A549 (cell line): ENCODE results near the gene GRK5. TPM values are rescaled to one million over a fixed set of nuclear protein-coding genes. Genes with fewer than 3 reads are reported as not detected.
A peak's percentile ranks its signal among the peaks of the same experiment; 100 is the strongest.

ENCODE experiments used
- ATAC-seq, 2 experiments: fragments of 200-7000 bp in 1 of 2; fragments of >200 bp in 1 of 2; cut with Nextera tagmentation in 1 of 2; cut with Tn5 transposase in 1 of 2; 3 replicates each; pipeline versions ENCODE4 v1.8.0 to v1.9.1; 2018 to 2020; ENCODE audit warnings: mild to moderate bottlenecking in 1 of 2, moderate library complexity in 1 of 2
- CTCF ChIA-PET: fragments of 300-600 bp; sonication (Branson Sonifier 250); formaldehyde crosslinking; extraction: SDS; loops from one replicate; lab custom pipeline; 2021; ENCODE audit warnings: antibody characterized with exemption, inconsistent platforms; lab: Yijun Ruan, JAX
- POLR2A ChIA-PET: fragments of 350-600 bp; formaldehyde crosslinking; extraction: SDS; loops from one replicate; lab custom pipeline; 2021; ENCODE audit warnings: antibody characterized with exemption, inconsistent platforms; lab: Yijun Ruan, JAX
- DNase-seq, 2 experiments: peaks; one replicate each; pipeline versions ENCODE4 v3.0.0 to v3.0.0-alpha.2; 2011 to 2016; ENCODE audit warnings: low read depth in 1 of 2, low spot score in 1 of 2
- FAIRE-seq: peaks from 2 replicates; lab custom pipeline; 2011; peaks lifted over from hg19 to GRCh38; lab: Jason Lieb, UNC
- H3K27ac ChIP-seq, 2 experiments: fragments of >200 bp; sonication (Bioruptor Twin); formaldehyde crosslinking; 3 replicates each; pipeline ENCODE4 v1.5.1; 2016 to 2017
- H3K4me1 ChIP-seq: fragments of >200 bp; sonication (Bioruptor Twin); formaldehyde crosslinking; 3 replicates; pipeline ENCODE4 v1.6.1; 2016
- H3K4me2 ChIP-seq: fragments of >200 bp; sonication (Bioruptor Twin); formaldehyde crosslinking; 3 replicates; pipeline ENCODE4 v1.6.1; 2016
- H3K4me3 ChIP-seq: fragments of >200 bp; sonication (Bioruptor Twin); formaldehyde crosslinking; 3 replicates; pipeline ENCODE4 v1.5.1; 2016
- H3K9me3 ChIP-seq: fragments of >200 bp; sonication (Bioruptor Twin); formaldehyde crosslinking; 3 replicates; pipeline ENCODE4 v1.6.1; 2016
- ATOH8 ChIP-seq: fragments of 250-450 bp; sonication (Bioruptor Pico); IDR thresholded peaks from 2 replicates; pipeline ENCODE4 v1.5.0; 2020; ENCODE audit warnings: low read depth, mild to moderate bottlenecking, moderate library complexity
- CTCF ChIP-seq: fragments of >200 bp; sonication (Bioruptor Twin); formaldehyde crosslinking; IDR thresholded peaks from 3 replicates; pipeline ENCODE4 v1.5.1; 2016
- EP300 ChIP-seq, 2 experiments: fragments of >200 bp; sonication (Bioruptor Twin); formaldehyde crosslinking; IDR thresholded peaks; 2 replicates in 1 of 2; 3 replicates in 1 of 2; pipeline ENCODE4 v1.6.1; 2016 to 2017
- ESRRA ChIP-seq: fragments of 150-350 bp; IDR thresholded peaks from 2 replicates; pipeline ENCODE4 v1.6.1; 2014; ENCODE audit warnings: mild to moderate bottlenecking, low read length, borderline replicate concordance
- GATA3 ChIP-seq: IDR thresholded peaks from 2 replicates; pipeline ENCODE4 v1.6.1; 2012; ENCODE audit warnings: borderline replicate concordance
- JUN ChIP-seq, 2 experiments: fragments of >200 bp; sonication (Bioruptor Twin); formaldehyde crosslinking; IDR thresholded peaks; 2 replicates in 1 of 2; 3 replicates in 1 of 2; pipeline ENCODE4 v1.6.1; 2016 to 2017
- MAFK ChIP-seq: fragments of 450-650 bp; IDR thresholded peaks from 2 replicates; pipeline ENCODE4 v1.6.1; 2014; ENCODE audit not compliant: partially characterized antibody
- MAZ ChIP-seq: fragments of 150-350 bp; IDR thresholded peaks from 2 replicates; pipeline ENCODE4 v1.6.1; 2014; ENCODE audit warnings: antibody characterized with exemption, low read depth, low read length, borderline replicate concordance
- POLR2A ChIP-seq: IDR thresholded peaks from 2 replicates; pipeline ENCODE4 v1.6.1; 2012; ENCODE audit warnings: mild to moderate bottlenecking, low read length
- POLR2AphosphoS2 ChIP-seq: conservative IDR thresholded peaks from 2 replicates; pipeline ENCODE4 v1.6.1; 2012; ENCODE audit warnings: low read length, improper control_type of control experiment, inconsistent platforms
- RAD21 ChIP-seq, 2 experiments: fragments of >200 bp in 1 of 2; sonication (Bioruptor Twin) in 1 of 2; formaldehyde crosslinking in 1 of 2; IDR thresholded peaks in 1 of 2; conservative IDR thresholded peaks in 1 of 2; 2 replicates in 1 of 2; 3 replicates in 1 of 2; pipeline ENCODE4 v1.6.1; 2012 to 2018; ENCODE audit warnings: inconsistent platforms in 1 of 2
- RARB ChIP-seq: fragments of 250-450 bp; sonication (Bioruptor Pico); IDR thresholded peaks from 2 replicates; pipeline ENCODE4 v1.8.0; 2021; ENCODE audit warnings: mild to moderate bottlenecking, moderate library complexity
- REST ChIP-seq: fragments of 200-600 bp; sonication (generic); IDR thresholded peaks from 2 replicates; pipeline ENCODE4 v1.6.1; 2016; ENCODE audit warnings: antibody characterized with exemption, mild to moderate bottlenecking, moderate library complexity
- RNF2 ChIP-seq: fragments of 200-600 bp; sonication (generic); IDR thresholded peaks from 2 replicates; pipeline ENCODE4 v1.6.1; 2016; ENCODE audit warnings: low read depth, mild to moderate bottlenecking, antibody characterized with exemption, moderate library complexity, borderline replicate concordance
- SMC3 ChIP-seq: fragments of >200 bp; sonication (Bioruptor Twin); formaldehyde crosslinking; IDR thresholded peaks from 3 replicates; pipeline ENCODE4 v1.6.1; 2018; ENCODE audit warnings: inconsistent platforms
- TFCP2L1 ChIP-seq: fragments of 250-450 bp; sonication (Bioruptor Pico); IDR thresholded peaks from 2 replicates; pipeline ENCODE4 v1.5.0; 2021; ENCODE audit warnings: mild to moderate bottlenecking
- ZC3H11A ChIP-seq: fragments of 450-650 bp; IDR thresholded peaks from 2 replicates; pipeline ENCODE4 v1.6.1; 2014; ENCODE audit warnings: antibody characterized with exemption, mild to moderate bottlenecking
- WGBS: methylation state at CpG from one replicate; pipeline ENCODE4 v1.1.6; 2017; ENCODE audit errors: missing lambda C conversion rate; 5-methylcytosine and 5-hydroxymethylcytosine counted together
- polyA plus RNA-seq, 4 experiments: library from polyadenylated mRNA; depleted of rRNA in 3 of 4; stranded (reverse); fragments of >200 nt; fragmentation: RNase III in 1 of 4; extraction: RNeasy Plus Mini Kit Qiagen cat#74134 plus additional on column Dnase treatment in 1 of 4; gene quantifications; 2 replicates in 3 of 4; 3 replicates in 1 of 4; pipeline ENCODE4 v1.2.3, GENCODE V29; 2011 to 2017
- TF ChIP-seq, protein P1 (sequence below): IDR thresholded peaks from 2 replicates; pipeline ENCODE4 v1.6.1; 2012
- TF ChIP-seq, protein P2 (sequence below): IDR thresholded peaks from 2 replicates; pipeline ENCODE4 v1.6.1; 2012; ENCODE audit warnings: low read depth, borderline replicate concordance

GRK5 gene
- polyA plus RNA-seq, 2 of the 4 experiments (the other 2 are of a cell fraction) = 5.0 to 7.9 TPM

DNA sequence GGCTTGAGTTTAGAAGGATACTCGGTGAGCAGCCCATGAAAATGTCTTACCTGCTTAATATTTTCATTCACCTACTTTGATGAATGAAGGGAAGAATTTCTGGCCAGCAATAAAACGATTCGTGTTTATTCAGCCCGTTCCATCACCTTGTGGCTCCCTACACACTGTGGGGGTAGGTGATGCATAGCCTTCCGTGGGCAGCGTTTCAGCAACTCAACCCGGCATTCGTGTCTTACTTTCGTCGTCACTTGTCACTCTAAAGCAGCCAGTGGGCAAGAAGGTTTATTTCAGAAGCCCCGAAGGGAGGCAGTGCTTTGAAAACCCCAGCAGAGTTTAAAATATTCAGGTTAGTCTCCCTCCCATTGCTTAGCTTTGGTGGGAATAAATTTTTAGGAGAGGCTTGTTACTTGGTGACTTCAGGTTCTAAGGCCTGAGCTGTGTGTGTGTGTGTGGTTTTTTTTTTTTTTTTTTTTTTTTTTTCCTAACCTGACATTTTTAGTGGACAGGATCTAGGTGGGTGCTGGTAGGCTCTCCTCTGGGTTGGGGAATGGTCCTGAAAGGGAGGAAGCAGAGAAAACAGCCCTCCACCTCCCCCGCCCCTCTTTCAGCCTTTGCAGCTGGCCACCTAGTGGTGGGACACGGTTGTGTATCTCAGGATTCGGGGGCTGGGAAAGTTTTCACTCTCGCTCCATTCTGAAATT lies 1.8 kb downstream of the GRK5 start:
- H3K9me3 ChIP-seq = no peaks in the 10 kb centered on the region
- FAIRE-seq (no peak), DNase-seq (peak; percentile 41 to 67), ATAC-seq (peak in 1 of 2 experiments; percentile 12; a peak in 1 of 6 replicates)
- 42% methylated on average over 15 of the region's 15 CpGs for WGBS
- H3K4me1 ChIP-seq = peaks cover 33% of the 10 kb centered on the region
- peak overlapping the region; percentile 66; the same call in 2 of the 3 replicates for H3K4me3 ChIP-seq
- peak overlapping the region; percentile 42 to 99; a peak in 5 of 6 replicates for H3K27ac ChIP-seq
- ChIA-PET POLR2A (no interaction called here), CTCF (interaction anchor here (0.6 to 16.9 kb wide), 39 partner anchors 10 to 281 kb away, joined by 3 to 283 read pairs (median 5); no protein-coding TSS in a partner anchor)
- TF ChIP-seq CTCF (peak; percentile 75), SMC3 (peak; percentile 59), RAD21 (conservative IDR thresholded peaks at IDR 0.05 in 1 of 2, IDR thresholded peaks at IDR 0.05 in 1 of 2) (peak; percentile 47 to 54; a peak in 4 of 5 replicates), TFCP2L1 (CRISPR knock-in tag) (no peak)
- TF ChIP-seq, protein P1, sequence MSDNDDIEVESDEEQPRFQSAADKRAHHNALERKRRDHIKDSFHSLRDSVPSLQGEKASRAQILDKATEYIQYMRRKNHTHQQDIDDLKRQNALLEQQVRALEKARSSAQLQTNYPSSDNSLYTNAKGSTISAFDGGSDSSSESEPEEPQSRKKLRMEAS = no peak
- H3K4me2 ChIP-seq = peak overlapping the region; percentile 82

DNA sequence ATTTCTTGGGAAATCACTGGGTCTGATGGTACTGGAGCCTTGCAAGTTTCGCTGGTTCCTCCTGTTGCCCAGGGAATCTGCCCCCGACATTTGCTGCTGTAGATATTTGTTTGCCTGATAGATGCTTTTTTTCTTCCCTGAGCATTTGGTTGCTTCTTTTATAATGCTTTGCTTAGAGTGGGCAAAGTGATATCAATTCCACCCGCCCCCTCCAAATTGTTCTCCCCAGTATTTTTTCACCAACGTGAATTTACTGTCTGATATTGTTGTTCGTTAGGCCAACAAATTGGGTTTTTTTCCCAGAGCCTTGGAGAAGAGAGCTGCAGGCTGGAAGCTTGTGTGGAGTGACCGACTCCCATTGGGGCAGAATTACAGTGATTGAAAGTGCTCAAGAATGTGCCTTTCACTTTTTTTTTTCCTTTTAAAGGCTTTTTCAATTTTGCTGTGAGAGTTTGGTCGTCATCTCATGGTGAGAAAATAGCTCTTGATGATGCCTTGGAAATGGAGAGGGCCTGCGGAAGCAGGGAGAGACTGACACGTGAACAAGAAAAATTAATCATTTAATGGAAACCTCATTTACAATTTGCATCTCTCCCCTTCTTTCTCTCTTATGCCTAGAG lies 2.5 kb downstream of the GRK5 start:
- peaks cover 33% of the 10 kb centered on the region for H3K4me1 ChIP-seq
- ATAC-seq (no peak), DNase-seq (no peak), FAIRE-seq (no peak)
- WGBS = 32% methylated on average over 9 of the region's 9 CpGs
- POLR2A ChIA-PET = no interaction called here
- TF ChIP-seq CTCF (no peak; the same call in 2 of the 3 replicates), SMC3 (0 out of 3 replicates have a peak, but pooled peaks have one; percentile 1), MAFK (no peak)
- no peaks in the 10 kb centered on the region for H3K9me3 ChIP-seq
- H3K27ac ChIP-seq = peak overlapping the region; percentile 42 to 60; a peak in 5 of 6 replicates
- CTCF ChIA-PET = interaction anchor here (0.6 to 16.9 kb wide), 42 partner anchors 9 to 456 kb away, joined by 3 to 283 read pairs (median 4); no protein-coding TSS in a partner anchor
- peak overlapping the region; percentile 82 for H3K4me2 ChIP-seq
- no peak overlapping the region for H3K4me3 ChIP-seq

DNA sequence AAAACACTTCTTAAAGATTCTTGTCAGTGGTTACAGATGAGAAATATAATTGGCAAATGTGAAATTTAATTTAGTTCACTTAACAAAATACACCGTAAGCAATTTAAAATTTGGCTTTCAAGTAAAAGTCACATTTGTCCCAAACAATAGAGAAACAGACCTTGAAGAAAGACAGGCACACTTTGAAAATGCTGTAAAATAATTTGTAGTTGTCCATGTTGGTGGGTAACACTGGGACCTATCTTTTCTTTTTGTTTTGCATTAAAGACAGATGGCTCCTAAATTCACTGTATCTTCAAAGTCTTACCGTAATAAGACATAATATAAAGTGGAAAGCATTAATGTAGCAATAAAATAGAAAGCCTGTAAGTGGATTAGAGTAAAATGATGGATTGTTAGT lies 3.3 kb downstream of the GRK5 start:
- Histone ChIP-seq H3K4me2 (0 out of 3 replicates have a peak overlapping the region, but pooled peaks have one; percentile 4), H3K4me1 (peaks cover 33% of the 10 kb centered on the region), H3K4me3 (no peak overlapping the region), H3K9me3 (no peaks in the 10 kb centered on the region), H3K27ac (no peak overlapping the region)
- DNase-seq (no peak), FAIRE-seq (no peak), ATAC-seq (no peak)
- WGBS = 92% methylated on average over 2 of the region's 2 CpGs
- CTCF ChIA-PET = interaction anchor here (0.8 to 16.9 kb wide), 14 partner anchors 8 to 280 kb away, joined by 3 to 283 read pairs (median 8); no protein-coding TSS in a partner anchor
- POLR2A ChIA-PET = no interaction called here
- TF ChIP-seq, protein P2, sequence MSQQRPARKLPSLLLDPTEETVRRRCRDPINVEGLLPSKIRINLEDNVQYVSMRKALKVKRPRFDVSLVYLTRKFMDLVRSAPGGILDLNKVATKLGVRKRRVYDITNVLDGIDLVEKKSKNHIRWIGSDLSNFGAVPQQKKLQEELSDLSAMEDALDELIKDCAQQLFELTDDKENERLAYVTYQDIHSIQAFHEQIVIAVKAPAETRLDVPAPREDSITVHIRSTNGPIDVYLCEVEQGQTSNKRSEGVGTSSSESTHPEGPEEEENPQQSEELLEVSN = no peak
- TF ChIP-seq MAZ (no peak), ESRRA (no peak), REST (no peak), ZC3H11A (no peak), GATA3 (no peak), POLR2AphosphoS2 (no peak), EP300 (IDR thresholded peaks at IDR 0.05) (no peak), POLR2A (no peak), RARB (CRISPR knock-in tag) (no peak), ATOH8 (no peak), JUN (IDR thresholded peaks at IDR 0.05) (no peak), RNF2 (no peak)
